GM11168 (cell line): Measurements from ENCODE around the gene FBN1.

ENCODE experiments used
- in situ Hi-C: fragments of 300-500 bp; cut with MboI; formaldehyde crosslinking; loops from one replicate; pipeline ENCODE4 v1.12.0; 2022; ENCODE audit warnings: low sequenced_read_pairs; ENCODE audit not compliant: unreplicated experiment

The FBN1 gene

DNA sequence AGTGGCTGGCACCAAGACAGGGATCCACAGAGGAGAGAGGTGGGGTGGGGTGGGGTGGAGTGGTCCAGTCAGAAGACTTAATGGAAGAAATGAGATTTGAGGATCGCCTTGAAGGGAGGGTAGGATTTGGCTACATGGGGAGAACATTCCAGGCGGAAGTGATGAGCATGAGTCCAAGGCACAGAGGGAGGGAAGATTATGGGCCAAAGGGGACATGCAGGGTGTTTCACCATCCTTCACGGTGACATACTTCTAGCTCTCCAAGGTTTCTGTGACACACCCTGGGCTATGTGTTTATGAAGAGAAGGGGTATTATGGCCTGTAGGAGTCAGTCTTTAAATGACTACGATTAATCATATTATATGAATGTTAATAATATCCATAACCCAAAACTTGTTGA lies 7.7 kb upstream of the FBN1 start:
- in situ Hi-C loops, result no loop called here

DNA sequence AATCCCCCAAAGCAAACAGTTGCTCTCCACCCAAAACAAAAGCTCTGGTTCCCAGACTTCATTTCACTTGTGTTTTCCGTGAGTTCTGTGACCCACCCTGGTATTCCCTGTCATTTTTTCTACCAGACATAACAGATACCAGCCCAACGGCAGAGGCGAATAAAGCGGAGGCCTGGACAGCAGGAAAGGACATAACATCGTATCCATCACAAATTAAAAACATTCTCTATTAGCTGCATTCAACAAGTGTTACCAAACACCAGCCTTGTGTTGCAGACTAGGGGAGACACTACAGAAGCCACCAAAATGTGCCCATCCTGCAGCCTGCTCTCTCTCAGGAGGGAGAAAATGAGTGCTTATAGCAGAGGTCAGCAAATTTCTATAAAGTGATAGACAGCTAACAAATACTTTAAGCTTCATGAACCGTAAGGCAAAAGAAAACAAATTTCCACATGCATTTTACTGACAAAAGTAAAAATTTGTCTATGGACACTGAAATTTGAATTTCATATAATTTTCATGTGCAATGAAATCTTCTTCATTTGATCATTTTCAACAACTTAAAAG lies 7.1 kb upstream of the FBN1 start:
- in situ Hi-C loops, result no loop called here

DNA sequence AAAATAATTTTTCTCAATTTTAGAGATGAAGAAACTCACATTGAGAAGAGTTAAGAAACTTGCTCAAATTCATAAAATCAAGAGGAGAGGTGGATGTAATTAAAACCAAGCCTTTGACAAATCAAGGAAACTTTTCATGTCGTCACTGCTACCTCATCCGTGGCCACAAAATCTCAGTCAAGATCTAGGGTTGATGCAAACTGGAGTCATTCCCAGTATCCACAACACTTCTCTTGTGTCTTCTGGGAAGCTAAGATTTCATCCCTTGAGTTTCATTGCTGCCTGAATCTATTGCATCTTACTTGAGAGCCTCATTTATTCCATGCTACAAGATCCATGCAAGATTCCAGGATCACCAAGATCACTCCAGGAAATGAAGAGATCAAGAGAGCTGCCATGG lies 5.4 kb upstream of the FBN1 start:
- in situ Hi-C loops, result no loop called here

DNA sequence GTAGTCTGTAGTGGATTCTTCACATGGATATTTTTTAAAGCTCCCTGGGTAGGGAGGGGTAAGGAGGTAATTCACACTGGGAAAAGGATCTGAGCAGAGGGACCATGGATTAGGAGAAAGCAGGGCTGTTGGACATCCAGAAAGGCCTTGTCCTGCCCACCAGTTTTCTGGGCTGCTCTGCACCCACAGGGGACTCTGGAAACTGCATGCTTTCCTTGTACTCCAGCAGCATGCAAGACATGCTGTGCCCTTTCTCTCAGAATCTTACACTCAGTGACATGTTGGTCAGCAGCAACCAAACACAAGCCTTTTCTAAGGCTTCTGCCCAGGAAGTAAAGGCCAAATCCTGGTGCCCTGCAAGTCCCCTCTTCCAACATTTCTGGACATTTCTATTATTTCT lies 2.5 kb upstream of the FBN1 start:
- in situ Hi-C loops, result loop anchor here (25.0 kb wide), 1 partner anchor 286 kb away; no protein-coding TSS in a partner anchor

DNA sequence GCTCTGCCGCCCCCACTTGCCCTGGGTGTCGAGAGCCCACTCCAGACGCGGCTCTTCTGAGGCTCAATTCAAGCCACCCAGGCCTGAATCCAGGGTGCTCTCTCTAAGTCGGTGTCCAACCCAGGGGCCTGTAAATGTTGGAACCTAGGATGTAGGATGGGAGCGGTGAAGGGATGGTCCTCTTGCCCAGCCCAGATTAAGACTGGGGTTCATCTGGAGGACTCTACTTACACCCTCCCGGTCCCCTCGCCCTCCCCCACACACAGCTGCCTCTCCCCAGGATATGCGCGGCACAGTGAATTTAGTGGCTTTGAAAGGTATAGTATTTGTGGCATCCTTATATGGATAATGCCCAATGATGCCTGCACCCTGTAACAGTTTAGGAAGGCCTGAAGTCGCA lies 822 bp upstream of the FBN1 start:
- in situ Hi-C loops, result loop anchor here (25.0 kb wide), 1 partner anchor 284 kb away; no protein-coding TSS in a partner anchor

DNA sequence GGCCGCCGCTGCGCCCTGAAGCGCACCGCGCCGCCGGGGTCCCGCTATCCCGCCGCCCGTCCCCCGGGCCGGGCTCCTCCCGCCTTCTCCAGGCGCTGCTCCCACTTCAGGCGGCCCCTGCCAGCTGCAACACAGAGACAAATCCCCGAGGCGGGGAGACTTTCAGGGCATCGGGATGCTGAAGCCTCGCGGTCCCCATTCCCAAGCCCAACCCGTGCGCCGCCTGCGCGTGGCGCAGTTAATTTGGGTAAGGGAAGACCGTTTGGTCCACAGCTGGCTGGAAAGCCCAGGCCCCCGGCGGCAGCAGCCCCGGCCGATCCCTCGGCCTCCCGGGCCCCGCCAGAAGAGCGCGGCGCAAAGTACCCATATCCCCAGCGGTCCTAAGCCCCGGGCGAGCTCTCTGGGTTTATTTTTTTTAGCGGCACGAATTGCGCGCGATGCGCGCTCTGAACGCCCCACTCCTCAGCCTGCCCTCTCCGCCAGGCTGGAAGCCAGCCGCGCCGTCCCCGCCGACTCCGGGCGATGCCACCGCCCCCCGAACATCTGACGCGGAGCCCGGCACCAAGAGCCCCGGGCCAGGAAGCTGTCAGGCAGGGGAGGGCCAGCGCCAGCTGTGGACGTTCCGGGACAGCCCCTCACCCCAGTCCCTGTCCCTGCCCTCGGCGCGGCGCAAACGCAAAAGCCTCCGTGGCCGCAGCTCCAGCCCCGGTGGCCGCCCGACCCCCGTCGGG lies 517 bp downstream of the FBN1 start:
- in situ Hi-C loops, result loop anchor here (25.0 kb wide), 1 partner anchor 283 kb away; no protein-coding TSS in a partner anchor

DNA sequence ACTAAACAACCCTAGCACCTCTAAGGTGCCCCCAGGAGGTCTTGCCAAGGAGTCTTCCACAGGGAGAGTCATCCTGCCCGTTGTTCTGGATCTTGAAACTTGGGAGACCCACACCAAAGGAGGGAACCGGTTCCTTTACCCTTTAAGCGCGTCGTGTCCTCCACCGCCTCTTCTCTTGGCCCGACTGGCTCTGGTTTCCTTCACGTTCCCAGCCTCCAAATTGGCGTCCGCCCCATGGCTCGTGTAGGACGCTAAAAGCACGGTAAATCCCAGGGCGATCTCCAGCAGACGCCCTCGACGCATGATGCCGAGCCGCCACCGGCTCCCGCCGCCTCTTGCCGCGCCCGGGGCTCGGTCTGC lies 1.1 kb downstream of the FBN1 start:
- in situ Hi-C loops, result loop anchor here (25.0 kb wide), 1 partner anchor 282 kb away; no protein-coding TSS in a partner anchor

DNA sequence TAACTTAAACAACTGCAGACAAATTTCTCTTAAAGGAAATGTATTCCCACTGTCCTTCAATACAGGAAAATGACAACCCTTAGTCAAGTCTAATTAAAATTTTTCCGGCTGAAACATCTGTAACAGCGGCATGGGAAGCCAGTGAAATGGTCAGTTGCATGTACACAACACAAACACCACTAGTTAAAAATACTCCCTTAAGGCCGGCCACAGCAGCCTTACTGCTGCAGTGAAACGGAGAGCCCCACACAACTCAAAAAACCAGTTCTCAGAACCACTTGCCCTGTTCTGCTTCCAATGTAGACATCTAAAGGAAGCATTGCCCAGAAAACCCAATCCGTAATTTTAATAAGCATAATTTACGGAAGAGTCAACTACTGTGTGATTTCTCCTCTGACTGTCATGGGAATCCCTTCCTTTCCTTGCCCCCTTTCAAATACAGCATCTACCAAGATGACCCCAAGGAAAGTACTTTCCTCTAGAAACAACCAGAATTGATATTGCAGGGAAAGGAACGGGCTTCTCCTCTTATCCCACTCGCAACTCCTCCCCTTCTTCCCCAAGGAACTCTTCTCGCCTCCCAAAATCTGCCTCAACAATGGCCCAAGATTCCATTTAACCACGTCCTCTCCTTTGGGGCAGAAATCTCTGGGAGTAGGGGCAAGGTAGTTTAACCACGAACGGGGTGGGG lies 1.6 kb downstream of the FBN1 start:
- in situ Hi-C loops, result loop anchor here (25.0 kb wide), 1 partner anchor 282 kb away; no protein-coding TSS in a partner anchor

DNA sequence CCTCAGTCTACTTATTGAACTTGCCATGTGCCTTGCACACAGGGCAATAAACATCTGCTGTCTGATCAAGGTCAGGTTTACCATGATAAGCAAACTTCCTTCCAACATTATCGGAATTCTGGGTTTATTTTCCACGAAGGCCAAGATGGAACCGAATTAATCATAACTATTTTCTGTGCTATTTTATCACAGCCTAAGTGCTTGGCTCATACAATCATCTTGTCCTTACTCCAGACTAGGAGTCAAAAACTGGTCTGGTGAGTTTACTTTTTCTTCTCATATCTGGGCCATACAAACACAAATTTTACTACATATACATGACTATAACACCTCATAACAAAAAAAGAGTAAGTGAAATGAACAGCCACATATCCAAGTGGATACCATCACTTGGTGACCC lies 2.3 kb downstream of the FBN1 start:
- in situ Hi-C loops, result loop anchor here (25.0 kb wide), 1 partner anchor 281 kb away; no protein-coding TSS in a partner anchor

DNA sequence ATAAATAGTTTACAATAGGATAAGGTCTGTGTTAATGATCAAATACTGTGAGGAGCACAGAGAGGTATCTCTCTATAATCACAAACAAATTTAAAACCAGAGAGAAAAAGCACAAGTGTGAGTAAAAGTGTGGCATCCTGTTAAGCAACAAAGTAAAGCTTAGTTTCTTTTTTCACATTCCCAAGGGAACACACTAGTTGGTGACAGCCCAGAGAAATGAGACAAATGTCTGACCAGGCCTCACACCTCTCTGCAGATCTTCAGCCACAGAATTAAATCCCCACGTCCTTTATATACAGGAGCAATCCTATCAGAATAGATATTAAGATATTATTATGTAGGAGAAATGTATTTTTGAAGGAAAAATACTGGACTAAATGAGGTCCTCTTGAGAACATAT lies 2.7 kb downstream of the FBN1 start:
- in situ Hi-C loops, result loop anchor here (25.0 kb wide), 1 partner anchor 280 kb away; no protein-coding TSS in a partner anchor

DNA sequence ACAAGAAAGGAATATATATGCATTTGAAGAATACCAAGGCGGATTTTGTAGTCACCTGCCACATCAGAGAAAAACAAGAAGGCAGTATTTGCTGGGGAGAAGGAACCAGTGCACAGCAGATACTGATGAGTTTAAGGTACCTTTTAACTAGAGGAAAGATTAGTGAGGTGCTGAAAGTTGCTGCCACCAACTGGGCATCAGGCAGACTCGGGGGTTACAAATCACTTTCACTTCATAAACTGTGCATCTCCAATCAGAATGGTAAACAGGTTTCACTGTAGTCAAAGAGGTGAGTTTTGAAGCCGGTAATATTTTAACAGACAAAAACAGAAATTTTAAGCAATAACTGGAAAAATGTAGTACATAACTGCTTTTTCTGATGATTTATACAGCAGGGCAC lies 4.1 kb downstream of the FBN1 start:
- in situ Hi-C loops, result loop anchor here (25.0 kb wide), 1 partner anchor 279 kb away; no protein-coding TSS in a partner anchor

DNA sequence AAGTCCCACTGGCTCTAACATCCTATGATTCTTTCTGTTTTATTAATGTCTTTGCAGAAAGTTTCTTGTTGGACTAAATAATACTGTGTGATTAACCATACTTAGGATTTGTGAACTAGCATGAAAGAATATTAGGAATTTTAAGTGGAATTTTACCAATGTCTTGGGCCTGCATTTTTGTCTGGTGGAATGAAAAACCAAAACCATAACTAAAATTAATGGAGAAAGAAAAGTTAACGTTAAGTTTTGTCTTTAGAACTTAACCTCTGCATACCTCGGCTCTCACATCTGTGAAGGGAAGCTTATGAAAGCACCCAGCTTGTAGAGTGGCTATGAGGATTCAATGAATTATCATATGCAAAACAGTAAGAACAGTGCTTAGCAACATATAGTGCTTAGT lies 6.5 kb downstream of the FBN1 start:
- in situ Hi-C loops, result loop anchor here (25.0 kb wide), 1 partner anchor 277 kb away; no protein-coding TSS in a partner anchor

DNA sequence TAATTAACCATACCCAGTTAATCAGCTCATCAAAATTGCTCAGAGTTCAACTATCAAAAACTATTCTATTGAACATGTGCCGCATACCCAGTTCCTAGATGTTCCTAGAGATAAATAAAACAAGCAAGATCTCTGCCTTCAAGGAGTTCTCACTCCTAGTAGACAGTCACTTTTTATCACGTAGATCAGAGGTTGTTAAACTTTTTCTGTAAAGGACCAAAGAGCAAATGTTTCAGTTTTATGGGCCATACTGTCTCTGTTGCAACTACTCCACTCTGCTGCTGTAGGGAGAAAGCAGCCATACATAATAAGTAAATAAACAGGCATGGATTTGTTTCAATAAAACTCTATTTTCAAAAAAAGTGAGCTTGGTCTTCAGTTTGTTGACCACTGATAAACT lies 7.9 kb downstream of the FBN1 start:
- in situ Hi-C loops, result loop anchor here (25.0 kb wide), 1 partner anchor 275 kb away; no protein-coding TSS in a partner anchor

DNA sequence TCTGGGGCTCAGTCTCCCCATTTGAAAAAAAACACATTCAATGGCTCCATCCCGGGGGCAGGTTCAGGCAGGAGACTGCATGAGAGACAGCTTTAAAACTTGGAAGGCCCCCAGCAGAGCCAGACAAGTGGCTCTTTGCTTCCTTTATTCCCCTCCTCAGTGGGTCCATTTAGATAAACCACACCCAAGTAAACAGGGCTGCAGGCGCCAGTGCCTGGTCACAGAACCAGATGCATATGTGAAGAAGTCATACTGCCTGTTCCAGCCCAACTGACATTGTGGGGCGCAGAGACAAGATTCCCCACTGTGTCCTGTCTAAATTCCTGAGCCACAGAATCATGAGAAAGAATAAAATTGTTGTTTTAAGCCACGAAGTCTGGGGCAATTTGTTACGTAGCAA lies 9.0 kb downstream of the FBN1 start:
- in situ Hi-C loops, result loop anchor here (25.0 kb wide), 1 partner anchor 274 kb away; no protein-coding TSS in a partner anchor

DNA sequence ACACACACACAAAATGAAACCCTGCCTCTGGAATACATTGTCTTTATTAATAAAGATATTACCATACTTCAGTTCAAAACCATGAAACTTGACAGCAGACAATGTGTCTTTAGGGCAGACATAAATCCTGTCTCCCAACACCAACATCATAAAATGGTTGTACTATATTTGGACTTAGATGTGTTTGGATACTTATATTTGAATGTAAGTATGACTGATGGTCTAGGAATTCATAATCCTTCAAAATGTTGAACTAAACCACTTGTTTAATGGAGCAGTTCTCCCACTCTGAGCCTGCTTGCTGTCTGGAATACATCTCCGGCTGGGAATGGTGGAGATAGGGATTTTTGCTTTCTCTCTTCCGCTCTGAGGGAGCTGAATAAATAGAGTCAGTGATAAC lies 10.6 kb downstream of the FBN1 start:
- in situ Hi-C loops, result loop anchor here (25.0 kb wide), 1 partner anchor 273 kb away; no protein-coding TSS in a partner anchor

DNA sequence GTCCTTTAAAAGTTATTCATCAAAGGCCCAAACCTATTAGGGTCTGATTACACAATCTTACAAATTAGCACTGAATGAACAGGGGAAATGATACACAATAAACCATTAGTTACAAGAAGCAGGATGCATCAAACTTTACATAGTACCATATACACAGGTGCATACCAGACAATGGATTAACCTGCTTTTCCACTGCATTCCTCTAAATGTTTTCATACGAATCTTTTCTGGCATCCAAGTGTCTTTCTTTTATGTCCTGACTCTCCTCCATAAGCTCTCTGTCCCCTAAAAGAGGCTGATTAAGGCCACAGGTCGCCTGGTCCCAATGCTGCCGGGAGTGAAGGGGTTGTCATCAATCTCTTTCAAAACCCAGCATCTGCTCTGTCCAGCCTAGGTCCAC lies 11.4 kb downstream of the FBN1 start:
- in situ Hi-C loops, result loop anchor here (25.0 kb wide), 1 partner anchor 272 kb away; no protein-coding TSS in a partner anchor

DNA sequence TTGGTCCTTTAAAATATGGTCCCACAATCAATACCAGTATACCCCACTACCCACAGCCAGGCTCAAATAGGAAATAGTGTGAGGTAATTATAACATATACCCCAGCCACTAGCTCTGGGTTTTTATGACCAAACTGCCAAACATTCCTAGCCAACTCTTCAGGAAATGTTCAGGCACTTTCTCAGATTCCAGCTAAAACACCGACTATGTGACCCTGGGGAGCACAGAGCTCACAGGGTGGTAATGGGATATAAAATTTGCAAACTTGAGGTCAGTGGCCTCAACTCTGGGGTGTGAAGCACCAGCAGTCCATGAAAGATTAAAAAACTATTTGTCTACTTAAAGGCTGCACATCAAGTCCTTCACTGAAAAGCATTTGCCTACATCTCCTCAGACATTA lies 12.9 kb downstream of the FBN1 start:
- in situ Hi-C loops, result loop anchor here (25.0 kb wide), 1 partner anchor 270 kb away; no protein-coding TSS in a partner anchor

DNA sequence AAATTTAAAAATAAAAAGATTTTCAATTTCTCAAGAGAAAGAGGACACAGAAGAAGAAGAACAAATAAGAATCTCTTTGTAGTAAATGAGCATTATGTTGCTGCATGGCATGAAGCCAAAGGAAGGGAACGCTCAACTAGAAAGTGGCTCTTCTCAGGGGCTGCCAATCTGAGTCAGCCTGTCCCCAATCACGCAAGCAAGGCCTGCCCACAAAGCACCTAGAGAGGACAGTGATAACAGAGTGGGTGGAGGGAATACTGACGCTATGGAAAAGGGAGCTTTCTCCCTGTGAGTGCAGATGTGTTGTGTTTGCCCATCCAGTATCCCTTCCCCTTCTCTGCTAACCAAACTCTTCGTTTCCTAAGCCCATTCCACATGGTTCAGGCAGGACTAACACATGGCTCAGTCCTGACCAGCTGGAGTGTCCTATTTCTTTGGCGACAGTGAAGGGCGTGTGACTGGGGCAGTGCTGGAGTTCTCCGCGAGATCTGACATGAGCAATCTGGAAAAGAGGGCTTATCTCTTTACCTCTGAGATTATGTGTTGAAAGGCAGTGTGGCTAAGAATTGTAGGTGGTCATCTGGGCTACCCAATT lies 14.2 kb downstream of the FBN1 start:
- in situ Hi-C loops, result loop anchor here (25.0 kb wide), 1 partner anchor 269 kb away; no protein-coding TSS in a partner anchor

DNA sequence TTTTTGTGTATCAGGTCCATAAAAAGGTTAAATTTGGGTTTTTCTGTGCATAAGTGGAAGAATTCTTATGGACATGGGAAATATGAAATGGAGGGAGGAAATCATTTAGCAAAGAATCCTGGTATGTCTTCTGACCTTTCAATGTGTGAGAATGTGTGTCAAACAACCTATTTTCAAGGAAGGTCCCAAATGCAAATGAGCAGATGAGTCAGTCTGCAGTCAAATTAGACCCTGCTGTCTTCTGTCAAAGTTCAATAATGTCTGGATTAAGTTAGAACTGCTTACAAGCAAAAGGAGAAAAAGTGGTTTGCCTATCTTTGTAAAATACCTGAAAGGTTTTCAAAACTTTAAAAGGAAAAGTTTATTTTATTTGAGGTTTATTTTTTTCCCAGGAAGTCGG lies 15.3 kb downstream of the FBN1 start:
- in situ Hi-C loops, result loop anchor here (25.0 kb wide), 1 partner anchor 268 kb away; no protein-coding TSS in a partner anchor

DNA sequence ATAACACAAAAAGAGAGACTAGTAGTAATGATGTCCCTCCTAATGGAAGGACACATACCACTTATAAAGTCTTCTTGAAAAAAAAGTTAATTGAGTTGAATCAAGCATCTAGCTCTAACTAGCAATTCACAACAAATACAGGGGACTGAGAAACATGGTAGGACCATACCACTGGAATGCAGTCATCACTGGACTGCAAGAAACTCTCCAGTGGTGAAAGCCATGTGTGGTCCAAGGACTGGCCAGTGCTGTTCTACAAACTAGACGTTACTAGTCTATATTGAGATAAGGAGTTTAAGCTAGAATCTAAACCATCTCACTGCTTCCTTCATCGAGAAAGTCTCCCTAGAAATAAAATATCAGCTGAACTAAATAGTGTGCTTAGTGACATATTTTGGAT lies 16.7 kb downstream of the FBN1 start:
- in situ Hi-C loops, result loop anchor here (25.0 kb wide), 1 partner anchor 267 kb away; no protein-coding TSS in a partner anchor
